Smooth muscle cell (in vitro differentiated cells): Measurements from ENCODE around the gene PDK2. TPM values are rescaled to one million over a fixed set of nuclear protein-coding genes. Genes with fewer than 3 reads are reported as not detected.
"Not testable (repeated sequence)": the region's sequence is repeated elsewhere in the genome, so short reads cannot be mapped to it uniquely, and the experiment has no call there.

Experiments used
- DNase-seq: peaks from one replicate; lab custom pipeline; 2025; ENCODE audit not compliant: unreplicated experiment; lab: John Stamatoyannopoulos, UW
- H2AFZ ChIP-seq: fragments of 200-600 bp; sonication (generic); 2 replicates; pipeline ENCODE4 v1.6.0; 2016; ENCODE audit warnings: antibody characterized with exemption, low read depth, mild to moderate bottlenecking
- H3F3A ChIP-seq: fragments of 200-600 bp; sonication (generic); 2 replicates; pipeline ENCODE4 v1.6.0; 2017; ENCODE audit warnings: antibody characterized with exemption, low read depth
- H3K27ac ChIP-seq: fragments of 200-600 bp; sonication (generic); 2 replicates; pipeline ENCODE4 v1.5.1; 2016; ENCODE audit warnings: low read depth, mild to moderate bottlenecking
- H3K27me3 ChIP-seq: fragments of 200-600 bp; sonication (generic); 2 replicates; pipeline ENCODE4 v1.6.1; 2016; ENCODE audit warnings: low read depth, mild to moderate bottlenecking
- H3K36me3 ChIP-seq: fragments of 200-600 bp; sonication (generic); 2 replicates; pipeline ENCODE4 v1.5.1; 2016; ENCODE audit warnings: low read depth
- H3K4me1 ChIP-seq: fragments of 200-600 bp; sonication (generic); 2 replicates; pipeline ENCODE4 v1.5.1; 2016; ENCODE audit warnings: low read depth
- H3K4me2 ChIP-seq: fragments of 200-600 bp; sonication (generic); 2 replicates; pipeline ENCODE4 v1.6.0; 2016; ENCODE audit warnings: mild to moderate bottlenecking
- H3K4me3 ChIP-seq: fragments of 200-600 bp; sonication (generic); 2 replicates; pipeline ENCODE4 v1.5.1; 2016; ENCODE audit warnings: mild to moderate bottlenecking
- H3K79me2 ChIP-seq: fragments of 200-600 bp; sonication (generic); 2 replicates; pipeline ENCODE4 v1.6.0; 2016; ENCODE audit warnings: low read depth, mild to moderate bottlenecking
- H3K9ac ChIP-seq: fragments of 200-600 bp; sonication (generic); 2 replicates; pipeline ENCODE4 v1.6.0; 2016; ENCODE audit warnings: low read depth
- H3K9me3 ChIP-seq: fragments of 200-600 bp; sonication (generic); replicated peaks from 2 replicates; pipeline ENCODE4 v1.5.1; 2016; ENCODE audit warnings: low read depth
- H4K20me1 ChIP-seq: fragments of 200-600 bp; sonication (generic); 2 replicates; pipeline ENCODE4 v1.6.0; 2016; ENCODE audit warnings: low read depth
- CTCF ChIP-seq: fragments of 200-600 bp; sonication (generic); IDR thresholded peaks from 2 replicates; pipeline ENCODE4 v1.5.1; 2017; ENCODE audit warnings: borderline replicate concordance, mild to moderate bottlenecking, antibody characterized with exemption; ENCODE audit not compliant: insufficient read depth, poor library complexity, severe bottlenecking
- WGBS: methylation state at CpG from one replicate; pipeline ENCODE4 v1.1.7; 2016; ENCODE audit warnings: low lambda C conversion rate; 5-methylcytosine and 5-hydroxymethylcytosine counted together
- polyA plus RNA-seq: library from polyadenylated mRNA; unstranded; fragments of >200 nt; fragmentation: Nextera tagmentation; extraction: Ambion mirVana; gene quantifications from 2 replicates; pipeline ENCODE4 v1.2.1, GENCODE V29; 2016
- total RNA-seq: library from RNA; depleted of rRNA; stranded (reverse); fragments of >200 nt; gene quantifications from 2 replicates; pipeline ENCODE4 v1.2.3, GENCODE V29; 2014

The PDK2 gene
- total and polyA plus RNA-seq, 2 experiments from 2014 or later, result 28.2 to 36.5 TPM

- 37% methylated on average over 5 of the region's 5 CpGs for WGBS
- H4K20me1 ChIP-seq, result peaks cover 20% of the 10 kb centered on the region
- DNase-seq, result no peak
- no peaks in the 10 kb centered on the region for H3K36me3 ChIP-seq
- no peak overlapping the region for H2AFZ ChIP-seq
- H3K9me3 ChIP-seq, result no peaks in the 10 kb centered on the region
- H3K79me2 ChIP-seq, result peaks cover 33% of the 10 kb centered on the region
- H3K4me2 ChIP-seq, result peak overlapping the region; percentile 94
- H3K4me3 ChIP-seq, result no peak overlapping the region
- H3K9ac ChIP-seq, result peak overlapping the region; percentile 41
- H3K27me3 ChIP-seq, result no peaks in the 10 kb centered on the region
- H3K4me1 ChIP-seq, result peaks cover 17% of the 10 kb centered on the region
- H3F3A ChIP-seq, result peaks cover 21% of the 10 kb centered on the region
- TF ChIP-seq CTCF, result no peak
- H3K27ac ChIP-seq, result peak overlapping the region; percentile 86
These were observed 35.3 kb upstream of the PDK2 start for GRCh38 chr17:50059759-50060273.

DNA sequence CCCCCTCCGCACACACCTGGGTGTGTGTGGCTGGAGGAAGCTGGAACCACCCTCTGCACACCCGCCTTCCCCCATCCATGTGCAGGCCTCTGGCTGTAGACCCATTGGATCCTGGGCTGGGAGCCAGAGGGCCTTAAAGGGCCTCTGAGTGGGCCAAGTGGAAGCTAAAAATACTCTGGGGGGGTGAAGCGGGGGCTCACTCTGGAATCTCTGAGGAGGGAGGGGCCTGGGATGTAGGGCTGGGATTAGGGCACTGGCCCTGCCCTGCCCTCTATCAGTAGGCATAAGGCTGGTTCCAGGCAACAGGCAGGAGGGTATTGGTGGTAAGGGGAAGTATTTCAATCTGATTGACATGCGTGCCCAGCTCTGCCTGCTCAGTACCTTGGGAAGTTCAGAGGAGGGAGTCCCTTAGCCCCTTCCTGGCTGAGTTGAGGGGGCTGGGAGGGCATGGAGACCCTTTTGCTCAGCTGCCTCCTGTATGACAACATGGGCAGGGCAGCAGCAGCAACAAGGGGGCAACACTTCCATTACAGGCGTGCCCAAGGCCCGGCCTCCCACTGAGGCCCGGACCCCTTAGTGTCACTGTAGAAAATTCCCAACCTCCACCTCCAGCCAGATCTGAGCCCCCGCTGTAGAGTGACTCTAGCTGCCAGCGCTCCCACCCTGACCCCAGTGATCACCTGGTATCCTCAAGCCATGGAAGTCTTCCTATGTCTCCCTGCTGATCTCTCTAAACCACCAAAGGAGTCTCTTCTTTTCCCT is 34.0 kb upstream of the PDK2 start:
- peak overlapping the region; percentile 80 for H3K27ac ChIP-seq
- no peak overlapping the region for H3K4me3 ChIP-seq
- H3K9me3 ChIP-seq, result no peaks in the 10 kb centered on the region
- no peak for DNase-seq
- TF ChIP-seq CTCF, result no peak
- no peaks in the 10 kb centered on the region for H3K36me3 ChIP-seq
- 92% methylated on average over 9 of the region's 9 CpGs for WGBS
- H3F3A ChIP-seq, result peaks cover 30% of the 10 kb centered on the region
- H2AFZ ChIP-seq, result no peak overlapping the region
- H3K9ac ChIP-seq, result no peak overlapping the region
- peaks cover 36% of the 10 kb centered on the region for H3K79me2 ChIP-seq
- H3K4me1 ChIP-seq, result peaks cover 12% of the 10 kb centered on the region
- peak overlapping the region; percentile 94 for H3K4me2 ChIP-seq
- H4K20me1 ChIP-seq, result peaks cover 20% of the 10 kb centered on the region
- no peaks in the 10 kb centered on the region for H3K27me3 ChIP-seq

- not testable (repeated sequence) for H3K27me3 ChIP-seq, H3K9me3 ChIP-seq, H2AFZ ChIP-seq, H3K36me3 ChIP-seq, DNase-seq, H3K4me3 ChIP-seq, H3K9ac ChIP-seq
- Histone ChIP-seq H3F3A (peaks cover 31% of the 10 kb centered on the region), H3K4me1 (peaks cover 12% of the 10 kb centered on the region), H4K20me1 (peaks cover 20% of the 10 kb centered on the region), H3K79me2 (peaks cover 41% of the 10 kb centered on the region), H3K4me2 (peak overlapping the region; percentile 94), H3K27ac (peak overlapping the region; percentile 80)
- WGBS, result 90% methylated on average over 10 of the region's 10 CpGs
These were observed 33.5 kb upstream of the PDK2 start for GRCh38 chr17:50061713-50062045.

GRCh38 chr17:50062293-50063243 is 32.6 kb upstream of the PDK2 start:
- Histone ChIP-seq H3K27me3 (no peaks in the 10 kb centered on the region), H3K9me3 (no peaks in the 10 kb centered on the region), H3K4me1 (peaks cover 12% of the 10 kb centered on the region), H3K79me2 (peaks cover 42% of the 10 kb centered on the region), H3K4me3 (no peak overlapping the region), H3F3A (peaks cover 31% of the 10 kb centered on the region), H3K27ac (peak overlapping the region; percentile 80), H3K9ac (no peak overlapping the region), H2AFZ (no peak overlapping the region), H3K4me2 (peak overlapping the region; percentile 39), H3K36me3 (no peaks in the 10 kb centered on the region), H4K20me1 (peaks cover 12% of the 10 kb centered on the region)
- no peak for DNase-seq
- WGBS, result 69% methylated on average over 10 of the region's 10 CpGs
- TF ChIP-seq CTCF, result no peak
